Endodermal cell (in vitro differentiated cells): Measurements from ENCODE around the gene FBXW11. TPM values are rescaled to one million over a fixed set of nuclear protein-coding genes. Genes with fewer than 3 reads are reported as not detected.

Experiments
- DNase-seq: peaks from one replicate; pipeline ENCODE4 v3.0.0-alpha.2; 2017
- H3K27ac ChIP-seq: 2 replicates; pipeline ENCODE4 v1.5.1; 2013; ENCODE audit warnings: mild to moderate bottlenecking, low read depth, low read length, moderate library complexity
- H3K27me3 ChIP-seq: 2 replicates; pipeline ENCODE4 v1.6.1; 2013; ENCODE audit warnings: mild to moderate bottlenecking, low read length, moderate library complexity; ENCODE audit not compliant: insufficient read depth, control insufficient read depth, poor library complexity, severe bottlenecking
- H3K36me3 ChIP-seq: 2 replicates; pipeline ENCODE4 v1.7.0; 2013; ENCODE audit warnings: mild to moderate bottlenecking, low read length, moderate library complexity; ENCODE audit not compliant: control insufficient read depth, insufficient read depth
- H3K4me1 ChIP-seq: one replicate; pipeline ENCODE4 v1.7.0; 2013; ENCODE audit warnings: low read length; ENCODE audit not compliant: control insufficient read depth, insufficient read depth
- H3K4me3 ChIP-seq: 2 replicates; pipeline ENCODE4 v1.5.1; 2013; ENCODE audit warnings: mild to moderate bottlenecking, low read length, moderate library complexity
- H3K9ac ChIP-seq: 2 replicates; pipeline ENCODE4 v1.6.1; 2013; ENCODE audit warnings: mild to moderate bottlenecking, low read length, moderate library complexity; ENCODE audit not compliant: poor library complexity, severe bottlenecking; ENCODE audit errors: extremely low read depth
- H3K9me3 ChIP-seq: 2 replicates; pipeline ENCODE4 v1.6.1; 2013; ENCODE audit warnings: mild to moderate bottlenecking, low read length, moderate library complexity; ENCODE audit not compliant: control insufficient read depth
- H3K27ac Mint-ChIP-seq: 2 replicates; pipeline ENCODE4 v1.8.0; 2020; ENCODE audit warnings: mixed read lengths
- H3K27me3 Mint-ChIP-seq: 2 replicates; pipeline ENCODE4 v1.8.0; 2021; ENCODE audit warnings: mild to moderate bottlenecking, mixed read lengths; ENCODE audit not compliant: insufficient read depth
- H3K36me3 Mint-ChIP-seq: 2 replicates; pipeline ENCODE4 v1.8.0; 2020; ENCODE audit warnings: low read depth, mixed read lengths
- H3K4me1 Mint-ChIP-seq: 2 replicates; pipeline ENCODE4 v1.8.0; 2020; ENCODE audit warnings: mixed read lengths
- H3K4me3 Mint-ChIP-seq: 2 replicates; pipeline ENCODE4 v1.8.0; 2020; ENCODE audit warnings: mild to moderate bottlenecking, moderate library complexity, mixed read lengths
- H3K9me3 Mint-ChIP-seq: 2 replicates; pipeline ENCODE4 v1.8.0; 2020; ENCODE audit warnings: mild to moderate bottlenecking, mixed read lengths
- CTCF ChIP-seq: fragments of 200-600 bp; sonication (generic); conservative IDR thresholded peaks from 2 replicates; pipeline ENCODE4 v1.5.0; 2021; ENCODE audit warnings: antibody characterized with exemption, mild to moderate bottlenecking
- WGBS, 2 experiments: methylation state at CpG; one replicate each; pipeline versions ENCODE4 v1.1.5 to v1.1.7; 2013; ENCODE audit warnings: missing lambda C conversion rate in 2 of 2, mixed read lengths in 1 of 2; ENCODE audit not compliant: insufficient coverage in 1 of 2, insufficient read length in 1 of 2; 5-methylcytosine and 5-hydroxymethylcytosine counted together
- total RNA-seq, 2 donors: library from RNA; stranded (reverse); fragmentation: NEBNext Ultra II Directional in 1 of 2; extraction: Animal tissue kit (Norgen Biotek cat#: 25700) in 1 of 2; gene quantifications; 2 replicates in 1 of 2; 3 replicates in 1 of 2; pipeline ENCODE4 v1.2.1, GENCODE V29; 2021

Gene FBXW11
- total RNA-seq, 2 donors from 2014 or later = 42.2 to 49.4 TPM

GRCh38 chr5:171852255-171852681, 154.2 kb downstream of the FBXW11 start:
- Mint-ChIP-seq H3K4me3 (no peak overlapping the region), H3K27me3 (peaks cover 7% of the 10 kb centered on the region), H3K4me1 (peaks cover 17% of the 10 kb centered on the region), H3K36me3 (peaks cover 33% of the 10 kb centered on the region), H3K27ac (no peak overlapping the region), H3K9me3 (no peaks in the 10 kb centered on the region)
- no peaks in the 10 kb centered on the region for H3K27me3 ChIP-seq
- no peak overlapping the region for H3K9ac ChIP-seq
- peaks cover 3% of the 10 kb centered on the region for H3K4me1 ChIP-seq
- no peaks in the 10 kb centered on the region for H3K36me3 ChIP-seq
- no peak overlapping the region for H3K4me3 ChIP-seq
- TF ChIP-seq CTCF = no peak
- H3K9me3 ChIP-seq = no peaks in the 10 kb centered on the region
- H3K27ac ChIP-seq = no peak overlapping the region
- WGBS, 2 experiments = 94 to 95% methylated on average over 8 of the region's 8 CpGs
- DNase-seq = peak; percentile 74

- Mint-ChIP-seq H3K9me3 (no peaks in the 10 kb centered on the region), H3K27ac (no peak overlapping the region), H3K36me3 (peaks cover 36% of the 10 kb centered on the region), H3K4me1 (peaks cover 14% of the 10 kb centered on the region), H3K4me3 (no peak overlapping the region), H3K27me3 (peaks cover 7% of the 10 kb centered on the region)
- Histone ChIP-seq H3K4me3 (no peak overlapping the region), H3K36me3 (no peaks in the 10 kb centered on the region), H3K27ac (no peak overlapping the region), H3K27me3 (no peaks in the 10 kb centered on the region), H3K9ac (no peak overlapping the region), H3K9me3 (no peaks in the 10 kb centered on the region), H3K4me1 (no peaks in the 10 kb centered on the region)
- WGBS, 2 experiments = 88 to 100% methylated on average over 1 of the region's 1 CpG
- no peak for TF ChIP-seq CTCF
- DNase-seq = no peak
These were observed 155.2 kb downstream of the FBXW11 start for GRCh38 chr5:171851251-171851650.

DNA sequence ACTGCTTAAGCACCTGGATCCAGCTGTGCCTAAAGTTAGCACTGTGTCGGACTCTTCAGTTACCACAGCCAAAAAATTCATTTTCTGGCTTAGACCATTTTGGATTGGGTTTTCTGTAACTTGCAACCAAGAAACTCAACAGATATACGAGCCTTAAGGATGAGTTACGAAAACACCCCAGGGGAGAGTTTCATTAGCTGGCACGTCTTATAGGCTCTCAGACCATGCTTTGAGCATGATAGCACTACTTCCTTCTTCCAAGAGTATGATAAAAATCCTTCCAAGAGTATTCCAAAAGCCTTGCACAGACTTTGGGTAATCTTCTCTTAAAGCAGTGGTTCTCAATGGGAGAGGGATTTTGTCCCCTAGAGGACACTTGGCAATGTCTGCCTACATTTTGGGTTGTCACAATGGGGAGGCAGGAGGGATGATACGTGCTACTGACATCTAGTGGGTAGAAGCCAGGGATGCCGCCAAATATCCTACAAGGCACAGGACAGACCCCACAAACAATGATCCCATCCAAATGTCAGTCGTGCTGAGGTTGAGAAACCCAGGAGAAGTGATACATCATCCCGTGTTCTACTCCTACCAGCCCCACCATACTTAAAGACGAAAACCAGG, 156.0 kb downstream of the FBXW11 start:
- Histone ChIP-seq H3K9ac (no peak overlapping the region), H3K27ac (no peak overlapping the region), H3K4me1 (no peaks in the 10 kb centered on the region), H3K9me3 (no peaks in the 10 kb centered on the region), H3K4me3 (no peak overlapping the region), H3K36me3 (no peaks in the 10 kb centered on the region), H3K27me3 (no peaks in the 10 kb centered on the region)
- Mint-ChIP-seq H3K4me1 (peaks cover 14% of the 10 kb centered on the region), H3K36me3 (peaks cover 31% of the 10 kb centered on the region), H3K9me3 (no peaks in the 10 kb centered on the region), H3K27me3 (peaks cover 7% of the 10 kb centered on the region), H3K4me3 (no peak overlapping the region), H3K27ac (no peak overlapping the region)
- WGBS, 2 experiments = 63 to 100% methylated on average over 4 to 8 of the region's 9 CpGs
- peak; percentile 89 for TF ChIP-seq CTCF
- peak; percentile 84 for DNase-seq
